ENCODE measurements around the gene YWHAQ. TPM values are rescaled to one million over a fixed set of nuclear protein-coding genes. Genes with fewer than 3 reads are reported as not detected.

The YWHAQ gene
- total RNA-seq, 1 donor from 2014 or later, result 284 TPM

GRCh38 chr2:9654452-9655100 is 23.8 kb upstream of the YWHAQ start:
- DNase-seq (ENCODE audit: low read depth), result no peak
- H3K4me3 ChIP-seq (ENCODE audit: low read depth, low read length), result no peak overlapping the region
- TF ChIP-seq, protein P1, sequence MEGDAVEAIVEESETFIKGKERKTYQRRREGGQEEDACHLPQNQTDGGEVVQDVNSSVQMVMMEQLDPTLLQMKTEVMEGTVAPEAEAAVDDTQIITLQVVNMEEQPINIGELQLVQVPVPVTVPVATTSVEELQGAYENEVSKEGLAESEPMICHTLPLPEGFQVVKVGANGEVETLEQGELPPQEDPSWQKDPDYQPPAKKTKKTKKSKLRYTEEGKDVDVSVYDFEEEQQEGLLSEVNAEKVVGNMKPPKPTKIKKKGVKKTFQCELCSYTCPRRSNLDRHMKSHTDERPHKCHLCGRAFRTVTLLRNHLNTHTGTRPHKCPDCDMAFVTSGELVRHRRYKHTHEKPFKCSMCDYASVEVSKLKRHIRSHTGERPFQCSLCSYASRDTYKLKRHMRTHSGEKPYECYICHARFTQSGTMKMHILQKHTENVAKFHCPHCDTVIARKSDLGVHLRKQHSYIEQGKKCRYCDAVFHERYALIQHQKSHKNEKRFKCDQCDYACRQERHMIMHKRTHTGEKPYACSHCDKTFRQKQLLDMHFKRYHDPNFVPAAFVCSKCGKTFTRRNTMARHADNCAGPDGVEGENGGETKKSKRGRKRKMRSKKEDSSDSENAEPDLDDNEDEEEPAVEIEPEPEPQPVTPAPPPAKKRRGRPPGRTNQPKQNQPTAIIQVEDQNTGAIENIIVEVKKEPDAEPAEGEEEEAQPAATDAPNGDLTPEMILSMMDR (IDR thresholded peaks at IDR 0.05; ENCODE audit: insufficient read depth, low read length, poor library complexity, severe bottlenecking), result no peak

GRCh38 chr2:9653485-9654271 is 22.9 kb upstream of the YWHAQ start:
- TF ChIP-seq, protein P1 (IDR thresholded peaks at IDR 0.05; ENCODE audit: insufficient read depth, low read length, poor library complexity, severe bottlenecking), result no peak
- H3K36me3 ChIP-seq (ENCODE audit: control insufficient read depth, insufficient read depth, low read length), result no peaks in the 10 kb centered on the region
- DNase-seq (ENCODE audit: low read depth), result no peak
- no peaks in the 10 kb centered on the region for H3K27me3 ChIP-seq (ENCODE audit: control insufficient read depth, insufficient read depth, low read length)
- no peak overlapping the region for H3K4me3 ChIP-seq (ENCODE audit: low read depth, low read length)

More at GRCh38 chr2:9654452-9655100, 23.8 kb upstream of the YWHAQ start:
- Histone ChIP-seq H3K36me3 (ENCODE audit: control insufficient read depth, insufficient read depth, low read length) (no peaks in the 10 kb centered on the region), H3K27me3 (ENCODE audit: control insufficient read depth, insufficient read depth, low read length) (no peaks in the 10 kb centered on the region)

GRCh38 chr2:9652898-9653479 is 22.2 kb upstream of the YWHAQ start:
- H3K27me3 ChIP-seq (ENCODE audit: control insufficient read depth, insufficient read depth, low read length), result no peaks in the 10 kb centered on the region
- no peak overlapping the region for H3K4me3 ChIP-seq (ENCODE audit: low read depth, low read length)
- TF ChIP-seq, protein P1 (IDR thresholded peaks at IDR 0.05; ENCODE audit: insufficient read depth, low read length, poor library complexity, severe bottlenecking), result no peak
- no peak for DNase-seq (ENCODE audit: low read depth)
- no peaks in the 10 kb centered on the region for H3K36me3 ChIP-seq (ENCODE audit: control insufficient read depth, insufficient read depth, low read length)

- no peaks in the 10 kb centered on the region for H3K27me3 ChIP-seq (ENCODE audit: control insufficient read depth, insufficient read depth, low read length)
- H3K36me3 ChIP-seq (ENCODE audit: control insufficient read depth, insufficient read depth, low read length), result no peaks in the 10 kb centered on the region
- TF ChIP-seq, protein P1 (IDR thresholded peaks at IDR 0.05; ENCODE audit: insufficient read depth, low read length, poor library complexity, severe bottlenecking), result no peak
- DNase-seq (ENCODE audit: low read depth), result no peak
- no peak overlapping the region for H3K4me3 ChIP-seq (ENCODE audit: low read depth, low read length)
Observed at GRCh38 chr2:9652267-9652666, 21.5 kb upstream of the YWHAQ start.

DNA sequence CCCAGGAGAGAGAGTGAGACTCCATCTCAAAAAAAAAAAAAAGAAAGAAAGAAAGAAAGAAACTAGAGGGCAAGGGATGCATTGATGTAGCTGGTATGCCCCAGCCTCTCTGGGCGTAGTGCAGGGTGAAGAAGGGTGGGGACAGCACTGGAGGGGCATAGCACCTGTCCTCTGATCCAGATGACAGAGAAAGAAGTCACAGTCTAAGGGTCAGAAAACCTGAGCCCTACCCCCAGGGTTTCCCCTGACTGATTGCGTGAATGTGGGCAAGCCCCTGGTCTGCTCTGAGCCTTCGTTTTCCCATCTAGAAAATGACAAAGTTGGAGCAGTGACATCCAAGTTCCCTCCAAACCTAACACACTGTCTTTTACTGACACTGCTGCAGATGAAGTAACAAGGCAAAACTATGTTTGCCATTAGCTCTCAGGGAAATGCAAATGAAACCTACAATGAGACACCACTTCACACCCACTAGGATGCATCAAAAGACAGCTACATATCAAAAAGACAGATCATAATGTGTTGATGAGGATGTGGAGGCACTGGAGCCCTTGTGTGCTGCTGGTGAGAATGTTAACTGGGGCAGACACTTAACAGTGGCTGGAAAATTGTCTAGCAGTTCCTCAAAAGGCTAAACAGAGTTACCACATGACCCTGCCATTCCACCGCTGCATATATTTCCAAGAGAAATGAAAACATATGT is 19.5 kb upstream of the YWHAQ start:
- DNase-seq (ENCODE audit: low read depth), result no peak
- no peaks in the 10 kb centered on the region for H3K36me3 ChIP-seq (ENCODE audit: control insufficient read depth, insufficient read depth, low read length)
- no peak overlapping the region for H3K4me3 ChIP-seq (ENCODE audit: low read depth, low read length)
- no peaks in the 10 kb centered on the region for H3K27me3 ChIP-seq (ENCODE audit: control insufficient read depth, insufficient read depth, low read length)
- TF ChIP-seq, protein P1 (IDR thresholded peaks at IDR 0.05; ENCODE audit: insufficient read depth, low read length, poor library complexity, severe bottlenecking), result no peak

All from kidney epithelial cell (primary cell).